ENCODE results near the gene DUSP28.

The DUSP28 gene

GRCh38 chr2:240611601-240612210 lies 51.5 kb downstream of the DUSP28 start:
- no peak for TF ChIP-seq CTCF (IDR thresholded peaks at IDR 0.05; ENCODE audit: borderline replicate concordance, insufficient read depth, low read depth, low read length)
- H3K4me3 ChIP-seq (ENCODE audit: low read depth, low read length), result no peak overlapping the region

Measured in GM12875 (cell line).